ENCODE data around the gene ARHGAP4.

The ARHGAP4 gene

GRCh38 chrX:153908219-153908860 lies 17.7 kb downstream of the ARHGAP4 start:
- FAIRE-seq (no peak), DNase-seq (ENCODE audit: insufficient read length, low spot score) (no peak)

DNA sequence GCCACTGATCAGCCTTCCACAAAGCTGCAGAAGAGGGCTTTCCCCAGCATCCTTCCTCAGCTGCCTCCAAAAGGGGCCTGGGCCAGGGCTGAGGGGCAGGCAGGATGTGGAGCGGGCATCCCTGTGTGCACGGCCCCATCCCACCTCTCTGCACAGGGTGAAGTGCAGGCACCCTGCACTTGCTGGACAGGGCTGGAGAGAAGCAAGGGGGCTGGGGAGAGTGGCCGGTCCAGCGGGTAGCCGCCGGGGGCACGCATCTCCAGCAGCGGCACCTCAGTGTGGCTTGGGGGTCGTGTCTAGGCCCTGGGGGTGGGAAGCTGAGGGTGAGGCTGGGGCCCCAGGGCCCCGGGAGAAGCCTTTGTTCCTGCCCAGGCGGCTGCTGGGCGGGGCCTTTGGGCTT lies 18.6 kb downstream of the ARHGAP4 start:
- no peak for DNase-seq (ENCODE audit: insufficient read length, low spot score)
- no peak for FAIRE-seq

DNA sequence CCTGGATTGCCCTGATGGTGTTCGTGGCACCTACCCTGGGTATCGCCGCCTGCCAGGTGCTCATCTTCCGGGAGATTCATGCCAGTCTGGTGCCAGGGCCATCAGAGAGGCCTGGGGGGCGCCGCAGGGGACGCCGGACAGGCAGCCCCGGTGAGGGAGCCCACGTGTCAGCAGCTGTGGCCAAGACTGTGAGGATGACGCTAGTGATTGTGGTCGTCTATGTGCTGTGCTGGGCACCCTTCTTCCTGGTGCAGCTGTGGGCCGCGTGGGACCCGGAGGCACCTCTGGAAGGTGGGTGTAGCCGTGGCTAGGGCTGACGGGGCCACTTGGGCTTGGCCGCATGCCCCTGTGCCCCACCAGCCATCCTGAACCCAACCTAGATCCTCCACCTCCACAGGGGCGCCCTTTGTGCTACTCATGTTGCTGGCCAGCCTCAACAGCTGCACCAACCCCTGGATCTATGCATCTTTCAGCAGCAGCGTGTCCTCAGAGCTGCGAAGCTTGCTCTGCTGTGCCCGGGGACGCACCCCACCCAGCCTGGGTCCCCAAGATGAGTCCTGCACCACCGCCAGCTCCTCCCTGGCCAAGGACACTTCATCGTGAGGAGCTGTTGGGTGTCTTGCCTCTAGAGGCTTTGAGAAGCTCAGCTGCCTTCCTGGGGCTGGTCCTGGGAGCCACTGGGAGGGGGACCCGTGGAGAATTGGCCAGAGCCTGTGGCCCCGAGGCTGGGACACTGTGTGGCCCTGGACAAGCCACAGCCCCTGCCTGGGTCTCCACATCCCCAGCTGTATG lies 19.7 kb downstream of the ARHGAP4 start:
- DNase-seq (ENCODE audit: insufficient read length, low spot score) (no peak), FAIRE-seq (no peak)

GRCh38 chrX:153905481-153906095 lies 20.5 kb downstream of the ARHGAP4 start:
- no peak for DNase-seq (ENCODE audit: insufficient read length, low spot score)

DNA sequence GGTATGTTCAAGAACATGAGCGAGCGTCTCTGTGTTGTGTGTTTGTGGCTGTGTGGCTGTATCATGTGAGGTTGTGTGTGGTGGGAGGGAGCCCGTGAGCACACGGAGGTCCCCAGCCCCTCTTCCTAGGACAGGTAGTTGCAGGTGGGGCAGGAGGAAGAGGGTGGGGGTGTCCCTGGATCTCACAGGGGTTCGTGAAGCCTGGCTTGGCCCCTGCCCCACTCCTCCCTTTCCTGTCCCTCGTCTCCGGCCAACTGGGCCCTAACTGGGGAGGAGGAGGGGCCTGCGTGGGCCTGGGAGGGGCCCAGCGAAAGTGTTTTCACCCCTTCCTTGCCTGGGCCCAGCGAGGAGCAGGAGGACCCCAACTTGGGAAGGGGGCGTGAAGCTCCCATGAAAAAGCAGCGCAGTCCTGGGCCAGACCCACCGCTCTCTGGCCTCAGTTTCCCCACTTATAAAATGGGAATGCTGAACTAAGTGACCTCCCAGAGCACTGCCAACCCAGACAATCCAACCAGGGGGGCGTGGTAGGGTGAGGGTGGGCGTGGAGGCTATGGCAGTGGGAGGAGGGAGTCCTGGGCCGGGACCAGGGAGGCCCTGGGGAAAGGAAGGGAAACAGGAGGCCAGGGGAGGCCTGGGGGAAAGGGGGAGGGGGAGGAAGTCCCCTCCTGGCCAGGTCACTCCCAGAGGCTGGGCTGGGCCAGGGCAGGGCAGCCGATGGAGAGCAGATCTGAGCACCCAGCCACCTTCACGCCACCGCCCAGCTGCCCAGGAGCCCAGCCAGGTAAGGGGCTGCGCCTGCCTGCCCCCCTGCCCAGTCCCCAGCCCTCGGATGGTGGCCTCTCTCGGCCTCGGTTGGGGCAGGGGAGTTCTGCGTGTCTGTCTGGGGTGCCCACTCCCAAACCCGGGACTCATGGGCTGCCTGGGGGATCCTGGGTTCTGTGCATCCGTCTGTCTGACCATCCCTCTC lies 21.8 kb downstream of the ARHGAP4 start, which contains the start of gene AVPR2:
AVPR2 (plus strand) TSS at position 683 of the 967 bp plus-strand sequence. CDS start 473 bp downstream, outside the sequence.
- FAIRE-seq: no peak

More at GRCh38 chrX:153905481-153906095, 20.5 kb downstream of the ARHGAP4 start:
- no peak for FAIRE-seq

GRCh38 chrX:153903238-153903980 lies 22.7 kb downstream of the ARHGAP4 start:
- no peak for DNase-seq (ENCODE audit: insufficient read length, low spot score)
- no peak for FAIRE-seq

More for the DNA sequence above, 21.8 kb downstream of the ARHGAP4 start, which contains the start of gene AVPR2:
- no peak for DNase-seq (ENCODE audit: insufficient read length, low spot score)

DNA sequence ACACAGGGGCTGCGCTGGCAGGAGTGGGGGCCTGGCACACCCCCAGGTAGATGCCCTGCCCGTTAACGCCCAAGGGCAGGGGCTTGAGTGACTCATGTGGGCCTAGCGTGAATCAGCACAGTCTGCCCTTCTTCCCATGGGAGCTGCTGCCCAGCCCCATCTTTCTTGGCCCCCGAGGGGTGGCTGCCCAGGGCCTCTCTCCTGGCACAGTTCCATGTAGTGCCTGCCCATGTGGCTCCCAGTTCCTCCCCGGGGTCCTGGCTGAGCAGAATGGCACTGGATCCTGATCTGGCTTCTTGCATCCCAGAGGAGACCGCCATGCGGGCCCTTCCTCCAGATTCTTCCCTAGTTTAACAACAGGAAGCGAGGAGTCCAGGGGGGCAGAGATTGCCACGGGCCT lies 23.7 kb downstream of the ARHGAP4 start:
- FAIRE-seq (no peak), DNase-seq (ENCODE audit: insufficient read length, low spot score) (no peak)

DNA sequence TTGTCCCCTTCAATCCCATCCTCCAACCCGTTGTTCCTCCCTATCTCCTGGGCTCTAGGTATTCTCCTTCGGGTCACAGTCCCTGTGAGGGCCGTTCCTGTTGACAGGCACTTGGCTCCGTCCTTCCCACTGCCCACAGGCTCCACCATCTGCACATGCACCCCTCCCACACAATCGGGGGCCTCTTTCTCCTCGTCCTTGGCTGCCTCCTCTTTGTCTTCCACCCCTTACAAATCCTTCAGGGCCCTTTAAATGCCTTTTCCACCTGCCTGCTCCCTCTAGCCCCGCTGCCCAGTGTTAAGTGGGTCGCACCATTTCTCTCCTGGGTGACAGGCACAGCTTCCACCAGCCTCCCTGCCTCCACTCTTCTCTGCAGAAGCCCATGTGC lies 24.3 kb downstream of the ARHGAP4 start:
- DNase-seq (ENCODE audit: insufficient read length, low spot score) (no peak), FAIRE-seq (no peak)

DNA sequence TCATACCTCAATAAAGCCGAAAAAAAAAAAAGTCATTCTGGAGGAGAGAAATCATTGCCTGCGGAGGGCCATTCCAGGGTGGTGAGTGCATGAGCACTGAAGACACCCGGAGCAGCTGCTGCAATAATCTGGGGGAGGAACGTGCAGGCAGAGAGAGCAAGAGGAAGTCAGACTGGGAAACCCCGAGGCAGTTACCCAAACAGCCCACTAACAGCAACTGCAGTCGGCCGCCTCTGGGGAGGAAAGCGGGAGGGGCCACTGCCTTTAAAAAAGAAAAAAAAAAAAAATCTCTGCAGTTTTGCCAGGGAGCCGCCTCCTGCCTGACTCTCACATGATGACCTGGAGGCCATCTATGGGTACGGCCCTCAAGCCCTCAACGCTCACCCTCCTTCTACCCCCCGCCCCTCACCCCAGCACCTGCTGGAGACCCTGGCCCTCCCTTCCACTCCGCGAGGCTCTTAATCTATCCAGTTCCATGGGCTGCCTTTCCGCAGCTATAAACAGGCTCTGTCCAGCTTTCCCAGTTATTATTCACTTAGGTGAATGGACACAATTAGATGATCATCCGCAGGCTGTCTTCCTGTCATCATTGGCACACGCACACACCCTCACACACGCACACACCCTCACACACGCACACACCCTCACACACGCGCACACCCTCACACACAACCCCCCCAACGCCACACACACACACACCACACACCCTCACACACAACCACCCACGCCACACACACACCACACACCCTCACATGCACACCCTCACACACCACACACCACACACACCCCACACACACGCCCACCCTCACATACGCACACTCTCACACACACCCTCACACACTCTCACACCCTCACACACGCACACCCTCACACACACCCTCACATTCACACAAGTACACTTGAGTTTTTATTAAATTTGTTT lies 25.0 kb downstream of the ARHGAP4 start:
- peak; percentile 62 for DNase-seq (ENCODE audit: insufficient read length, low spot score)
- FAIRE-seq: peak; percentile 60

DNA sequence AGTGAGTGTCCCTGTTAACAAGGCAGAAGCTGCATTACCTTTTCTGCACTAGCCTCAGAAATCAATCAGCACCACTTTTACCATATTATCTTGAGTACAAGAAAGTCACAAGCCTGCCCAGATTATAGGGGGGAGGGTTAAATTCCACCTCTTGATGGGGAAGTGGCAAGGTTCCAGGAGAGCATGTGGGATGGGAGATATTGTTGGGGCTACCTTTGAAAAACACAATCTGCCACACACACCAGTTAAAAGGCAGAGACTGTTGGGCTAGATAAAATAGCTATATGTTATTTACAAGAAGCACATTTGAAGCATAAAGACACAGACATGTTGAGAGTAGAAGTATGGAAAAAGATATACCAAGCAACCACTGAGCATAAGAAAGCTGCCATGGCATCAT lies 28.2 kb downstream of the ARHGAP4 start:
- FAIRE-seq: no peak

DNA sequence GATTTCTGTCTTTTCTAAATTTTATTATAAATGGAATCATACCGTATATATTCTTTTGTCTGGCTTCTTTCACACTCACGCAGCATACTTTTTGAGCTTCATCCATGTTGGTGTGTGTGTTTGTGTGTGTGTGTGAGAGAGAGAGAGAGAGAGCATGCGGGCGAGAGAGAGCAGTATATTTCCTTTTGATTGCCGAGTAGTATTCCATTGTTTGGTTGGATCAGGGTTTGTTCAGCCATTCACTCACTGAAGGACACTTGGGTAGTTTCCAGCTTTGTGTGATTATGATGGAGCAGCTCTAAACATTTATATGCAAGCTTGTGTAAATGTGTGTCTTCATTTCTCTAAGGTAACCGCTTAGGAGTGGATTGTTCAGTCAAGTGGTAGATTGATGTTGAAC lies 36.9 kb downstream of the ARHGAP4 start:
- FAIRE-seq: no peak
- DNase-seq (ENCODE audit: insufficient read length, low spot score): no peak

More for the DNA sequence above, 28.2 kb downstream of the ARHGAP4 start:
- DNase-seq (ENCODE audit: insufficient read length, low spot score): no peak

GRCh38 chrX:153888344-153888743 lies 37.7 kb downstream of the ARHGAP4 start:
- peak; percentile 77 for FAIRE-seq

GRCh38 chrX:153887385-153887784 lies 38.7 kb downstream of the ARHGAP4 start:
- FAIRE-seq: no peak
- no peak for DNase-seq (ENCODE audit: insufficient read length, low spot score)

More at GRCh38 chrX:153888344-153888743, 37.7 kb downstream of the ARHGAP4 start:
- DNase-seq (ENCODE audit: insufficient read length, low spot score): no peak

- DNase-seq (ENCODE audit: insufficient read length, low spot score) (no peak), FAIRE-seq (no peak)
These were observed 39.1 kb downstream of the ARHGAP4 start for GRCh38 chrX:153886915-153887314.

DNA sequence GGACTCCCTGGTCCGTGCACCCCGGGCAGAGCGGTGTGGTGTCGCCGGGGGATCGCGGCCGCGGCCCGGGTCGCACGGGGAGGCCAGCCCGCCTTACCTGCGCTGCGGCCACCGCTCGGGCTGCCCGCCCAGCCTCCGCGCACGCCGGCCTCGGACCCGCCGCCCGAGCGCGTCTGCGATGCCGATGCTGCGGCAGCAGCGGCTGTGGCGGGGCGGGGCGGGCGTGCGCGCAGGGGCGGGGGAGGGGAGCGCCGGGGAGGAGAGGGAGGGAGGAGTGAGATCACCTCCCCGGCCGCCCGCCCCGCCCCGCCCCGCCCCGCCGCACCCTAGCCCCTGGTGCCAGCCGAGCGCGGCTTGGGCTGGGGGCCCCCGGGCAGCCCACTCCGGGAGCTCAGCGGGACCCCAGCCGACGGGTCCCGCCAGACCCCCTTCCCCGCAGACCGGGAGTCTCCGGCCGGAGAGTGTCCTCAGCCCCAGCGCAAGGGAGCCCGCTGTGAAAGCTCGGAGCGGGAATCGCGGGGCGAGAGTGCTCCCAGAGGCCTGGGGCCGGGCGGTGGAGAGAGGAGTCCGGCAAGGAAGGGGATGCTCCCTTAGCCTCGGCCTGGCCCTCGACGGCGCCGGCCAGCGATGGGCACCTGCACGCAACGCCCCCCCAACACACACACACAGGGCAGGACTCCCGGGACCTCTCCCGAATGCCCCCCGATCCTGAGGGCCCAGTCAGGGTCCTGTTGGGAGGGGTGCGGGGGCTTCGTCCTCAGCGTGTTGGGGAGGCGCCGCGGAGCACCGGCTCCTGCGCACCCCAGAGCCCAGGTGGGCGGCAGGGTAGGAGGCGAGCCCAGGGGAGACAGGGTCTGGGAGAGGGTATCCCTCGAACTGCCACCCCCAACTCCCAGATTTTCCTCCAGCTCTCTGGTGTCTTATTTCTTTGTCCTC lies 39.8 kb downstream of the ARHGAP4 start, which contains the start of gene L1CAM:
L1CAM (minus strand) TSS at position 206 of the 936 bp plus-strand sequence. CDS start 10,337 bp downstream, outside the sequence.
- FAIRE-seq: no peak
- DNase-seq (ENCODE audit: insufficient read length, low spot score): no peak

- FAIRE-seq: no peak
- no peak for DNase-seq (ENCODE audit: insufficient read length, low spot score)
These were observed 40.8 kb downstream of the ARHGAP4 start for GRCh38 chrX:153885208-153885787.

- no peak for FAIRE-seq
These were observed 41.5 kb downstream of the ARHGAP4 start for GRCh38 chrX:153884590-153884989.

More at GRCh38 chrX:153884590-153884989, 41.5 kb downstream of the ARHGAP4 start:
- DNase-seq (ENCODE audit: insufficient read length, low spot score): no peak
